MCF 10A (cell line): ENCODE measurements around the gene PAPSS1. TPM values are rescaled to one million over a fixed set of nuclear protein-coding genes. Genes with fewer than 3 reads are reported as not detected.
"Not testable (repeated sequence)": the region's sequence is repeated elsewhere in the genome, so short reads cannot be mapped to it uniquely, and the experiment has no call there.

Experiments used
- BruUV-seq: library from RNA; stranded (reverse); fragments of 400-500 nt; replicated peaks from 2 replicates; lab custom pipeline; 2021; lab: Mats Ljungman, UMichigan
- CTCF ChIA-PET: fragments of 300-600 bp; sonication (Branson Sonifier 250); formaldehyde crosslinking; extraction: SDS; loops from one replicate; lab custom pipeline; 2021; ENCODE audit warnings: antibody characterized with exemption, inconsistent platforms; lab: Yijun Ruan, JAX
- POLR2A ChIA-PET: fragments of 300-600, 350-650 bp; sonication (Branson Sonifier 250); formaldehyde crosslinking; extraction: SDS; loops from one replicate; lab custom pipeline; 2020; ENCODE audit warnings: antibody characterized with exemption, inconsistent platforms; lab: Yijun Ruan, JAX
- DNase-seq: peaks from one replicate; pipeline ENCODE4 v3.0.0-alpha.2; 2018; ENCODE audit not compliant: unreplicated experiment
- H3K27ac Mint-ChIP-seq: one replicate; pipeline ENCODE4 v1.8.0; 2022; ENCODE audit warnings: mild to moderate bottlenecking, low read depth, mixed read lengths; ENCODE audit not compliant: unreplicated experiment
- H3K27me3 Mint-ChIP-seq: one replicate; pipeline ENCODE4 v1.8.0; 2022; ENCODE audit warnings: mixed read lengths; ENCODE audit not compliant: insufficient read depth, unreplicated experiment
- H3K36me3 Mint-ChIP-seq: one replicate; pipeline ENCODE4 v1.8.0; 2022; ENCODE audit warnings: mild to moderate bottlenecking, moderate library complexity, mixed read lengths; ENCODE audit not compliant: insufficient read depth, unreplicated experiment
- H3K4me1 Mint-ChIP-seq: one replicate; pipeline ENCODE4 v1.8.0; 2022; ENCODE audit warnings: mixed read lengths; ENCODE audit not compliant: insufficient read depth, unreplicated experiment
- H3K4me3 Mint-ChIP-seq: one replicate; pipeline ENCODE4 v1.8.0; 2022; ENCODE audit warnings: mild to moderate bottlenecking, moderate library complexity, mixed read lengths; ENCODE audit not compliant: unreplicated experiment
- H3K9me3 Mint-ChIP-seq: one replicate; pipeline ENCODE4 v1.8.0; 2022; ENCODE audit warnings: mixed read lengths; ENCODE audit not compliant: unreplicated experiment
- intact Hi-C: fragments of 100-400 bp; cut with micrococcal nuclease; formaldehyde crosslinking; loops from 2 replicates; pipeline ENCODE4 v1.14.1; 2022
- total RNA-seq: library from RNA; stranded (reverse); gene quantifications from 2 replicates; pipeline ENCODE4 v1.2.3, GENCODE V29; 2022
- TF ChIP-seq, protein P1 (sequence below): fragments of 200-600 bp; IDR thresholded peaks from one replicate; pipeline ENCODE4 v1.8.0; 2022; ENCODE audit warnings: antibody characterized with exemption, mild to moderate bottlenecking; ENCODE audit not compliant: unreplicated experiment

The PAPSS1 gene
- total RNA-seq, 1 experiment from 2014 or later = 63.9 TPM

DNA sequence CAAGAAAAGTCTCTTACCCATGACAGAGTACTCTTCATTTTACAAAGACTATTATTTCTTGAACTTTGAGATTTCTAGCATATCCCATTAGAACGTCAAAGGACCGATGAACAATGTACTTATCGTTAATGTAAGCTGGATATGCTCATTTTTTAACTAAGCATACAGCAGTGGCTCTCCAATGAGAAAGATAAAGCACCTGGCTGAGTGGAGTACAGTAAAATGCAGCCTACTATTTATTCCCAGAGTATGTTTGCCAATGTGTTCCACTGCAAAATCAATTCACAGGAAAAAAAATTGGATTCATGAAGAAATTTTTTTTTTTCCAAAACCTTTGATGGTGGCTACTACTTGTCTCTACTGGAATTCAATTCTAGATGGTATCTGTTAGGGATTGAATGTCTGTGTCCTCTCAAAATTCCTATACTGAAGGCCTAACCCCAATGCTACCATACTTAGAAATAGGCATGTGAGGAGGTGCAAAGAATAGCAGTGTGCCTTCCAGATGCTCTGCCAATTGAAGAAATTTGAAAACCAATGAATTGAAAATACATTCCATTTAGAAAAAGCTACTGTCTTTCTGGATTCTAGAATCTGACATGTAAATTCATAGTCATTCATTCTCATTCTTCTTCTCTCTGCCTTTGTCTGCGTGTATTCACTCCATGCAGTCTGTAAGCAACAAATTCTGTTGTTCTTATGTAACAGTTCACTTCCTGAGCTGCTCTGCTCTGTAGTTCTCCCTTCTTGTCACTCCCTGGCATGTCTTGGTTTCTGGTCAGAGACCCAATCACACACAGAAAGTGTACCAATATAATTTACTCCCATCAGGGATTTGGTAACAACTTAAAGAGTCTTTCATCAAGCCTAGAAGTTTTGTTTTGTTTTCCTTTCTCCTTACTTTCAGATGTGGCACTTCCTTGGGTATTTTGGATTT is 61.4 kb downstream of the PAPSS1 start:
- no peak for DNase-seq
- CTCF ChIA-PET = interaction anchor here (0.8 to 1.0 kb wide), 3 partner anchors 8 to 92 kb away, joined by 3 to 5 read pairs (median 3); no protein-coding TSS in a partner anchor
- TF ChIP-seq, protein P1, sequence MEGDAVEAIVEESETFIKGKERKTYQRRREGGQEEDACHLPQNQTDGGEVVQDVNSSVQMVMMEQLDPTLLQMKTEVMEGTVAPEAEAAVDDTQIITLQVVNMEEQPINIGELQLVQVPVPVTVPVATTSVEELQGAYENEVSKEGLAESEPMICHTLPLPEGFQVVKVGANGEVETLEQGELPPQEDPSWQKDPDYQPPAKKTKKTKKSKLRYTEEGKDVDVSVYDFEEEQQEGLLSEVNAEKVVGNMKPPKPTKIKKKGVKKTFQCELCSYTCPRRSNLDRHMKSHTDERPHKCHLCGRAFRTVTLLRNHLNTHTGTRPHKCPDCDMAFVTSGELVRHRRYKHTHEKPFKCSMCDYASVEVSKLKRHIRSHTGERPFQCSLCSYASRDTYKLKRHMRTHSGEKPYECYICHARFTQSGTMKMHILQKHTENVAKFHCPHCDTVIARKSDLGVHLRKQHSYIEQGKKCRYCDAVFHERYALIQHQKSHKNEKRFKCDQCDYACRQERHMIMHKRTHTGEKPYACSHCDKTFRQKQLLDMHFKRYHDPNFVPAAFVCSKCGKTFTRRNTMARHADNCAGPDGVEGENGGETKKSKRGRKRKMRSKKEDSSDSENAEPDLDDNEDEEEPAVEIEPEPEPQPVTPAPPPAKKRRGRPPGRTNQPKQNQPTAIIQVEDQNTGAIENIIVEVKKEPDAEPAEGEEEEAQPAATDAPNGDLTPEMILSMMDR = no peak
- peaks cover 49% of the 10 kb centered on the region for H3K36me3 Mint-ChIP-seq
- H3K27me3 Mint-ChIP-seq = no peaks in the 10 kb centered on the region
- BruUV-seq = no TSS peak
- no peaks in the 10 kb centered on the region for H3K4me1 Mint-ChIP-seq
- H3K9me3 Mint-ChIP-seq = no peaks in the 10 kb centered on the region
- no peak overlapping the region for H3K4me3 Mint-ChIP-seq
- POLR2A ChIA-PET = no interaction called here
- H3K27ac Mint-ChIP-seq = no peak overlapping the region
- intact Hi-C loops = no loop called here

DNA sequence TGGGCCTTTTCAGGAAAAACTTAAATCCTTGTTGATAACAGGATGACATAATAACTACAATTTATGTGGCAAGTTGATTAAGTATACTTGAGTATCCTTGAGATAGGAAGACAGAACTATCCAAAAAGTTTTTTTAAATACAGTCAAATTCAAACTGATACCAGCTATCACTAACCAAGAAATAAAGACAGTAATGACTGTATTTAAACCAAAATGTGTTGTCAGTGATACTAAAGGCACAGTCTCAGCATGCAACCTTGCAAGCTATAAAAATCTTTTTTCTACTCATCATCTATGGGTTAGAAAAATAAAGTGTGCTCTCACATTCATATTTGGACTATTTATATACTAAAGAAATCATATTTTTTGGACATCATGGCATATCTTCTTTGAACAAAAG is 64.7 kb downstream of the PAPSS1 start:
- DNase-seq = no peak
- ChIA-PET POLR2A (interaction anchor here (1.2 kb wide), 1 partner anchor 14 kb away, joined by 3 read pairs; no protein-coding TSS in a partner anchor), CTCF (interaction anchor here (0.6 kb wide), 1 partner anchor 943 kb away, joined by 3 read pairs; no protein-coding TSS in a partner anchor)
- Mint-ChIP-seq H3K27me3 (no peaks in the 10 kb centered on the region), H3K4me3 (no peak overlapping the region), H3K27ac (no peak overlapping the region), H3K36me3 (peaks cover 49% of the 10 kb centered on the region), H3K9me3 (no peaks in the 10 kb centered on the region), H3K4me1 (no peaks in the 10 kb centered on the region)
- no TSS peak for BruUV-seq
- TF ChIP-seq, protein P1 = no peak
- intact Hi-C loops = no loop called here

DNA sequence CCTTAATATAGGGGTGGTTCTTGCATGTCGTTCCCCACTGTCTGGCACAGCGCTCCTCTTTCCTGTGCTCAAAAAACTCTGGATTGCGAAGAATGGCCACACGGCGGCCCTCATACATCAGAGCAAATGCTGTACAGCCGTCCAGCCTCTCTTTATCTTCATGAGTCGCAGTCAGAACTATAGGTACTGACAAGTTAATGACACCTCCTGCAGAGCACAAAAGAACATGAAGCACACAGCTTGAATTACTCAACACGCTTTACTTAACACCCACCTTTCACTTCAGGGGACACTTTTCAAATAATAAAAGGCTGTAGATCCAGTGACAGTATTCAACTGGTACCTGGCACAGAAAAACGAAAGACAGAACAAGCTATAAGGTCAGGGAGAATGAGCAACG is 65.3 kb downstream of the PAPSS1 start:
- ChIA-PET POLR2A (no interaction called here), CTCF (interaction anchor here (0.6 kb wide), 1 partner anchor 729 kb away, joined by 4 read pairs; no protein-coding TSS in a partner anchor)
- no peaks in the 10 kb centered on the region for H3K9me3 Mint-ChIP-seq
- H3K27ac Mint-ChIP-seq = no peak overlapping the region
- intact Hi-C loops = no loop called here
- H3K36me3 Mint-ChIP-seq = peaks cover 49% of the 10 kb centered on the region
- no peak overlapping the region for H3K4me3 Mint-ChIP-seq
- DNase-seq = no peak
- BruUV-seq = no TSS peak
- TF ChIP-seq, protein P1 = no peak
- H3K27me3 Mint-ChIP-seq = no peaks in the 10 kb centered on the region
- H3K4me1 Mint-ChIP-seq = no peaks in the 10 kb centered on the region

DNA sequence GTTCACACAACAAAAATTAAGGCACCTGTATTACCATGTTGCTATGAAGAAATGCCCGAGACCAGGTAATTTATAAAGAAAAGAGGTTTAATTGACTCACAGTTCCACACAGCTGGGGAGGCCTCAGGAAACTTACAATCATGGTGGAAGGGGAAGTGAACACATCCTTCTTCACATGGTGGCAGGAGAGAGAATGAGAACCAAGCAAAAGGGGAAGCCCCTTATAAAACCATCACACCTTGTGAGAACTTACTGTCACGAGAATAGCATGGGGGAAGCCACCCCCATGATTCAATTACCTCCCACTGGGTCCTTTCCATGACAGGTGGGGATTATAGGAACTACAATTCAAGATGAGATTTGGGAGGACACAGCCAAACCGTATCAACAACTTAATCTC is 68.6 kb downstream of the PAPSS1 start:
- H3K36me3 Mint-ChIP-seq = peaks cover 27% of the 10 kb centered on the region
- POLR2A ChIA-PET = interaction anchor here (0.6 kb wide), 1 partner anchor 11 kb away, joined by 5 read pairs; no protein-coding TSS in a partner anchor
- CTCF ChIA-PET, H3K9me3 Mint-ChIP-seq, DNase-seq, H3K4me3 Mint-ChIP-seq, BruUV-seq, H3K27ac Mint-ChIP-seq, intact Hi-C loops, H3K4me1 Mint-ChIP-seq, H3K27me3 Mint-ChIP-seq: not testable (repeated sequence)
